ENCODE measurements around the gene HYOU1.
A peak's percentile ranks its signal among the peaks of the same experiment; 100 is the strongest.

HYOU1 gene

DNA sequence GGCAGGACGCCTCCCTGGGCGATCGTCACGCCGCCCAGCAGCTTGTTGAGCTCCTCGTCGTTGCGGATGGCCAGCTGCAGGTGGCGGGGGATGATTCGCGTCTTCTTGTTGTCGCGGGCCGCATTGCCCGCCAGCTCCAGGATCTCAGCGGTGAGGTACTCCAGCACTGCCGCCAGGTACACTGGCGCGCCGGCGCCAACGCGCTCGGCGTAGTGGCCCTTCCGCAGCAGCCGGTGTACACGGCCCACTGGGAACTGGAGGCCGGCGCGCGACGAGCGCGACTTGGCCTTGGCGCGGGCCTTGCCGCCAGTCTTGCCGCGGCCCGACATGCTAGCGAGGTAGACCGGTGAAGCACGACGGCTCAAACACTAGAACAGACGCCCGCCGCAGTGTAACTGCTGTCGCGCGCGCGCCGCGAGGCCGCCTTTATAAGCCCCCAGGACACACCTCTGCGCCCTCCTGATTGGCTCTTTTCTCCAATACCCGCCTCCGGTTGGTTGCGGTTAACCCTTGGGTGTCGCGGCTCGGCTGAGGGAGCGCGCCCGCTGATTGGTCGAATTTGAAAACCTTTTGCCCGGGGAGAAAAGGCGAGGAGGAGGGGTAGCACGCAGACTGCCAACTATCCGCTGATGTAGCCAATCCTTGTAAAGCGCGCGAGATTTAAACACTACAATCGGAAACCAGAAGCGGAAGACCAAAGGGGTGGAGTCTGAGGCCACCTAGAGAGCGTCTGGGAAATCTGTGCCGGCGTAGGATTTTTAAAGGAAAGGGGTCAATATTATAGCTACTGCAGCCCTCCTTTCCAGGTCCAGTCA, 38.3 kb upstream of the HYOU1 start:
- peak overlapping the region; percentile 81 for H3K4me3 ChIP-seq (ENCODE audit: low read depth, low read length)
- TF ChIP-seq, protein P1, sequence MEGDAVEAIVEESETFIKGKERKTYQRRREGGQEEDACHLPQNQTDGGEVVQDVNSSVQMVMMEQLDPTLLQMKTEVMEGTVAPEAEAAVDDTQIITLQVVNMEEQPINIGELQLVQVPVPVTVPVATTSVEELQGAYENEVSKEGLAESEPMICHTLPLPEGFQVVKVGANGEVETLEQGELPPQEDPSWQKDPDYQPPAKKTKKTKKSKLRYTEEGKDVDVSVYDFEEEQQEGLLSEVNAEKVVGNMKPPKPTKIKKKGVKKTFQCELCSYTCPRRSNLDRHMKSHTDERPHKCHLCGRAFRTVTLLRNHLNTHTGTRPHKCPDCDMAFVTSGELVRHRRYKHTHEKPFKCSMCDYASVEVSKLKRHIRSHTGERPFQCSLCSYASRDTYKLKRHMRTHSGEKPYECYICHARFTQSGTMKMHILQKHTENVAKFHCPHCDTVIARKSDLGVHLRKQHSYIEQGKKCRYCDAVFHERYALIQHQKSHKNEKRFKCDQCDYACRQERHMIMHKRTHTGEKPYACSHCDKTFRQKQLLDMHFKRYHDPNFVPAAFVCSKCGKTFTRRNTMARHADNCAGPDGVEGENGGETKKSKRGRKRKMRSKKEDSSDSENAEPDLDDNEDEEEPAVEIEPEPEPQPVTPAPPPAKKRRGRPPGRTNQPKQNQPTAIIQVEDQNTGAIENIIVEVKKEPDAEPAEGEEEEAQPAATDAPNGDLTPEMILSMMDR (IDR thresholded peaks at IDR 0.05; ENCODE audit: low read depth, low read length) = no peak; the same call in 1 of the 2 replicates

DNA sequence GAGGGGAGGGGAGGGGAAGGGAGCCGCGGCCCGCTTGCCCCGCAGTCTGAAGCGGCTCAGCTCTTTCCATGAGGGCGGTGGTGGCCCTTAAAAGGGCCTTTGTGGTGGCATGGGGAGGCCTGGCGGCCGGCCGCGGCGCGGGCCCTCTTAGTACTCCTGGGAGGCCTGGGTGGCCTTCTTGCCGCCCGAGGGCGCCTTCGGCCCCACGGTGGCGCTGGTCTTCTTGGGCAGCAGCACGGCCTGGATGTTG, 37.7 kb upstream of the HYOU1 start:
- TF ChIP-seq, protein P1 (IDR thresholded peaks at IDR 0.05; ENCODE audit: low read depth, low read length) = peak; percentile 51
- peak overlapping the region; percentile 81 for H3K4me3 ChIP-seq (ENCODE audit: low read depth, low read length)

DNA sequence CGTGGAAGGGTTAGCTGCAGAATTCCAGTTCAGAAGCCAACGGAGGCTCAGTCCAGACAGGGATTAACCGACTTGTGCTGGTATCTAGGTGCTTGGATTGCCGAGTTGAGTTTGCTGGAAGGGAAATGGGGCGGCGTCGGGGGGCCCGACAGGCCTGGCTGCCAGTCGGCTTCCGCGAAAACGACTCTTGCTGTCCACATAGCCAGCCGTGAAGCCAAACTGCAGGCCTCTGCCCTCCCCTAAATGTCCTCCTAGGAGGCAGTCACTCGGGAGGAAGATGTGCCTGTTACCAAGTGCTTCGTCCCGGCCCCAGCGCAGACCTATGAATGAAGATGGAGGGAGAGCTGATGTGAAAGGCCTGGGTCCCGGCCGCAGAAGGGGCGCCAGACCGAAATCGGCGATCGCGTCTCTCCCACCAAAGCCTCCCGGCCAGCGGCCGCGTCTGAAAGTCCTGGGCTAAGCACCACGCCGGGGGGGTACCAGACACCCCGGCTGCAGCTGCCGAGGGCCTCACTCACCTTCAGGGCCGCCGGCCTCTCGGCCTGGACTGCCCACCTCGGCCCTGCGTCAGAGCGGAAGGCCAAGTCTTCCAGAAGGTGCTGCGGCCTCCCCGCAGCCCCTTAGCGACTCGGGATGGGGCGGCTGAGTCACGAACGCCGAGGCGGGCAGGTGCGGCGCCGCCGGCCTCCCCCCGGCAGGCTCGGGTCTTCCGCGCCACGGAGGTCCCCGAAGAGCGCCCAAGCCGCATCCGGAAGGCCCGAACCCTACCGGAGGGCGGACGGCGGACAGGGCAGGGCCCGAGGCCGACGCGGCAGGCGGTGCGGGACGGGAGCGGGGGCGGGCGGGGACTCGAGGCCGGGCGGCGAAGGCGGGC, 37.2 kb upstream of the HYOU1 start:
- H3K4me3 ChIP-seq (ENCODE audit: low read depth, low read length) = peak overlapping the region; percentile 81
- TF ChIP-seq, protein P1 (IDR thresholded peaks at IDR 0.05; ENCODE audit: low read depth, low read length) = no peak

DNA sequence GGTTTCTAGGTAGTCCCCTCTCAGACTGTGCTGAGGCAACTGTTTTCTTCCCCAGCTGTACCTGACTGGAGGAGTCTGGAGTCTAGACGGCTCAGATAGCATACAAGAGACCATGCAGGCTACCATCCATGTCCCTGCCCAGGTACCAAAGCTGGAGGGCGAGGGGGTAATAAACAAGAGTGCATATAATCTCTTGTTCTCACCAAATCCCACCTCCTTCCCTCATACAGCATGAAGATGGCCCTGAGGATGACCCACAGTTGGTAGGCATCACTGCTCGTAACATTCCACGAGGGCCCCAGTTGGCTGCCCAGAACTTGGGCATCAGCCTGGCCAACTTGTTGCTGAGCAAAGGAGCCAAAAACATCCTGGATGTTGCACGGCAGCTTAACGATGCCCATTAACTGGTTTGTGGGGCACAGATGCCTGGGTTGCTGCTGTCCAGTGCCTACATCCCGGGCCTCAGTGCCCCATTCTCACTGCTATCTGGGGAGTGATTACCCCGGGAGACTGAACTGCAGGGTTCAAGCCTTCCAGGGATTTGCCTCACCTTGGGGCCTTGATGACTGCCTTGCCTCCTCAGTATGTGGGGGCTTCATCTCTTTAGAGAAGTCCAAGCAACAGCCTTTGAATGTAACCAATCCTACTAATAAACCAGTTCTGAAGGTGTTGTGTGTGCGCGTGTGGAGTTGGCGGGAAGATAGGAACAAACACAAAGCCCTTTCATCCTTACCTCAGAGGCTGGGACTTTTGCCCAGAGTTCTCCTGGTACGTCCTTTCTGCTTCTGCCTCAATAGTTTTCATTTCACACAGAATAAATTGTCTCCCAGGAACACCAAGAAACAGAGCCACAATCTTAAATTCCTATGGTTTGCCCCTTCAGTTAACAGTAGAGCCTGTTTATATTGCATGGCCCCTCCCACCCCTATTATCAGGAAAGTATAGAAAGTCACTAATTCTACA, 36.2 kb upstream of the HYOU1 start:
- TF ChIP-seq, protein P1 (IDR thresholded peaks at IDR 0.05; ENCODE audit: low read depth, low read length) = no peak
- H3K4me3 ChIP-seq (ENCODE audit: low read depth, low read length) = peak overlapping the region; percentile 81

DNA sequence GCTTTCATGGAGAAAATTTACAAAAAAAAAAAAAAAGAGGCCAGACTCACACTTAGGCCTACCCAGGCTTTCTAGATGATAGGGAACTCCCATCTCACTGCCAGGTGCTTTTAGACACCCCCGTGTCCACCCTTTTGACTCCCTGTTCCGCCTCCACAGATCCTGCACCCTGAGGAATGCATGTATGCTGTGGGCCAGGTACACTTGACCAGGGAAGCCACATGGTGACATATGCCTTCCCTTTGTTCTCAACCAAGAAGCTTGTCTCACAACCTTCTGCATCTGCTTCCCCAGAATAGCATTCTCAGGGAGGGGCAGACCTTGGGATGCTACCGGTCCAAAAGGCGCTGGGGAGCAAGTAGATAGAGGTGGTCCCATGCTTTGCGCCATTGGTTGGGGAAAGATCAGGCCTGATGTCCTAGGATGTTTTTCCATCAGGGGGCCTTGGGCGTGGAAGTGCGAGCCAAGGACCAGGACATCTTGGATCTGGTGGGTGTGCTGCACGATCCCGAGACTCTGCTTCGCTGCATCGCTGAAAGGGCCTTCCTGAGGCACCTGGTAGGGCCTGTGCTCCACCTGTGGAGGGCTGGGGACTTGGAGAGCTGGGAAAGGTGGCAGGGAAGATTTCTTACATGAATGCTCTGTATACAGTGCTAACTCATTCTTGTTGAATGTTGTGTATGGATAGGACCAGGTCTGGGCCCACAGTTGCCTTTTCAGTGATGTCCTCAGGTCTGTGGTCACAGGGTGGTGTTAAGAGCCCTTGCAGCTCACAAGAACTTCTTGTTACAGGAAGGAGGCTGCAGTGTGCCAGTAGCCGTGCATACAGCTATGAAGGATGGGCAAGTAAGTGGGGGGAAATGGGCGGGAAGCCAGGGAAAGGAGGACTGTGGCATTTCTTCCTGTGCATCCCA, 35.2 kb upstream of the HYOU1 start:
- TF ChIP-seq, protein P1 (IDR thresholded peaks at IDR 0.05; ENCODE audit: low read depth, low read length) = no peak
- H3K4me3 ChIP-seq (ENCODE audit: low read depth, low read length) = peak overlapping the region; percentile 81

DNA sequence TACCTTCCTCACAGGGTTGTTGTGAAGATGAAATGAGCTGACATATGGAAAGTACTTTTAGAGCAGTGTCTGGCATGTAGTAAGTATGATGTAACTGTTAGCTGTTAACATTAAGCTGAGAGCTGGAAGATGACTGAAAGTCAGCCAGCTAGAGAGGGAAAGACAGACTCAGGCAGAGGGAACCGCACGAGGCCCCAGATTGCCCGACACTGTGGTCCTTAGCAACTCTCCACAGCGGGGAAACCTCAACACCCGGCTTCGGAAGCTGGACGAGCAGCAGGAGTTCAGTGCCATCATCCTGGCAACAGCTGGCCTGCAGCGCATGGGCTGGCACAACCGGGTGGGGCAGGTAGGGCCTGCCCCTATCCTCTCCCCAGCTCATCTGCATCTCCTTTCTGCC, 34.2 kb upstream of the HYOU1 start:
- no peak overlapping the region for H3K4me3 ChIP-seq (ENCODE audit: low read depth, low read length)
- TF ChIP-seq, protein P1 (IDR thresholded peaks at IDR 0.05; ENCODE audit: low read depth, low read length) = no peak

All from WI38 (cell line).